GM12878 (cell line): ENCODE data around the gene PTAFR. TPM values are rescaled to one million over a fixed set of nuclear protein-coding genes. Genes with fewer than 3 reads are reported as not detected.

Source experiments
- ATAC-seq: fragments of 200-7000 bp; cut with Tn5 transposase; 3 replicates; pipeline ENCODE4 v1.9.1; 2020; ENCODE audit warnings: mild to moderate bottlenecking, moderate library complexity
- BruUV-seq: library from RNA; stranded (reverse); fragments of 400-500 nt; replicated peaks from 2 replicates; lab custom pipeline; 2021; lab: Mats Ljungman, UMichigan
- CTCF ChIA-PET: fragments of 300-600 bp; sonication (Branson Sonifier 250); formaldehyde crosslinking; extraction: SDS; loops from one replicate; lab custom pipeline; 2021; ENCODE audit warnings: inconsistent platforms; lab: Yijun Ruan, JAX
- POLR2A ChIA-PET: fragments of 350-600 bp; formaldehyde crosslinking; extraction: SDS; loops from one replicate; lab custom pipeline; 2021; ENCODE audit warnings: inconsistent platforms; lab: Charles Lee
- RAD21 ChIA-PET: fragments of 300-600 bp; sonication (Branson Sonifier 250); formaldehyde crosslinking; loops from one replicate; lab custom pipeline; 2023; ENCODE audit warnings: antibody characterized with exemption; ENCODE audit not compliant: unreplicated experiment; lab: Charles Lee
- SMC1A ChIA-PET: fragments of 300-600 bp; sonication (Branson Sonifier 250); formaldehyde crosslinking; loops from one replicate; lab custom pipeline; 2023; ENCODE audit not compliant: unreplicated experiment, uncharacterized antibody; lab: Charles Lee
- DNase-seq: peaks from one replicate; pipeline ENCODE4 v3.0.0-alpha.2; 2011; ENCODE audit warnings: low read depth, low spot score
- FAIRE-seq: peaks from 3 replicates; lab custom pipeline; 2011; peaks lifted over from hg19 to GRCh38; lab: Jason Lieb, UNC
- H2AFZ ChIP-seq: 2 replicates; pipeline ENCODE4 v1.6.0; 2011; ENCODE audit warnings: low read depth, low read length, control low read depth; ENCODE audit not compliant: control insufficient read depth
- H3K27ac ChIP-seq: 2 replicates; pipeline ENCODE4 v1.5.1; 2011; ENCODE audit warnings: control low read depth; ENCODE audit not compliant: control insufficient read depth, insufficient read depth
- H3K27me3 ChIP-seq, 2 experiments: replicated peaks in 1 of 2; 2 replicates each; pipeline versions ENCODE4 v1.6.0 to v1.6.1; 2011; ENCODE audit warnings: low read length in 1 of 2; ENCODE audit not compliant: control insufficient read depth in 2 of 2, insufficient read depth in 2 of 2
- H3K36me3 ChIP-seq, 2 experiments: 2 replicates each; pipeline ENCODE4 v1.5.1; 2011; ENCODE audit warnings: low read length in 1 of 2; ENCODE audit not compliant: control insufficient read depth in 2 of 2, insufficient read depth in 2 of 2
- H3K4me1 ChIP-seq: 2 replicates; pipeline ENCODE4 v1.6.1; 2011; ENCODE audit warnings: mild to moderate bottlenecking, low read length, moderate library complexity, mixed read lengths; ENCODE audit not compliant: control insufficient read depth, insufficient read depth
- H3K4me2 ChIP-seq: 2 replicates; pipeline ENCODE4 v1.6.0; 2011; ENCODE audit warnings: control low read depth; ENCODE audit not compliant: control insufficient read depth, insufficient read depth
- H3K4me3 ChIP-seq: fragments of 200-600 bp; sonication (generic); 2 replicates; pipeline ENCODE4 v1.5.1; 2016
- H3K79me2 ChIP-seq: 2 replicates; pipeline ENCODE4 v1.6.0; 2011; ENCODE audit warnings: low read length; ENCODE audit not compliant: control insufficient read depth, insufficient read depth
- H3K9ac ChIP-seq: 2 replicates; pipeline ENCODE4 v1.8.0; 2011; ENCODE audit warnings: low read length, control low read depth, mixed read lengths; ENCODE audit not compliant: control insufficient read depth, insufficient read depth
- H3K9me3 ChIP-seq: replicated peaks from 3 replicates; pipeline ENCODE4 v1.5.1; 2011; ENCODE audit warnings: mild to moderate bottlenecking, low read length; ENCODE audit not compliant: control insufficient read depth, insufficient read depth
- H4K20me1 ChIP-seq: 2 replicates; pipeline ENCODE4 v1.6.0; 2011; ENCODE audit not compliant: control insufficient read depth, insufficient read depth
- ATF7 ChIP-seq: fragments of 450-650 bp; IDR thresholded peaks from 2 replicates; pipeline ENCODE4 v1.6.1; 2016; ENCODE audit warnings: low read depth, mild to moderate bottlenecking
- EZH2 ChIP-seq: IDR thresholded peaks from 2 replicates; pipeline ENCODE4 v1.6.1; 2012; ENCODE audit warnings: low read depth, mild to moderate bottlenecking, control low read depth, inconsistent platforms, low read length, borderline replicate concordance; ENCODE audit not compliant: control insufficient read depth
- FOXM1 ChIP-seq: IDR thresholded peaks from 2 replicates; pipeline ENCODE4 v1.6.1; 2012; ENCODE audit warnings: low read depth, mild to moderate bottlenecking, inconsistent platforms, low read length, moderate library complexity
- MYB ChIP-seq: fragments of 150-350 bp; IDR thresholded peaks from 2 replicates; pipeline ENCODE4 v1.6.1; 2014; ENCODE audit warnings: mild to moderate bottlenecking, low read depth, low read length, borderline replicate concordance
- RAD21 ChIP-seq: IDR thresholded peaks from 2 replicates; pipeline ENCODE4 v1.6.1; 2011; ENCODE audit warnings: mild to moderate bottlenecking, low read depth, low read length, moderate library complexity; ENCODE audit not compliant: insufficient read depth
- RAD51 ChIP-seq: fragments of 450-650 bp; IDR thresholded peaks from 2 replicates; pipeline ENCODE4 v1.6.1; 2016; ENCODE audit warnings: moderate library complexity, mild to moderate bottlenecking, inconsistent platforms
- RUNX3 ChIP-seq: IDR thresholded peaks from 2 replicates; pipeline ENCODE4 v1.6.1; 2012; ENCODE audit warnings: low read length, inconsistent platforms
- SMARCA5 ChIP-seq: fragments of 450-650 bp; IDR thresholded peaks from 2 replicates; pipeline ENCODE4 v1.6.1; 2017; ENCODE audit warnings: mild to moderate bottlenecking
- SMC3 ChIP-seq: IDR thresholded peaks from 2 replicates; pipeline ENCODE4 v1.6.1; 2011; ENCODE audit warnings: low read length, improper control_type of control experiment, borderline replicate concordance
- SRF ChIP-seq, 2 experiments: IDR thresholded peaks; 2 replicates each; pipeline ENCODE4 v1.6.1; 2011; ENCODE audit warnings: low read depth in 2 of 2, low read length in 2 of 2, mild to moderate bottlenecking in 1 of 2, moderate library complexity in 1 of 2
- YY1 ChIP-seq: IDR thresholded peaks from 2 replicates; pipeline ENCODE4 v1.6.1; 2011; ENCODE audit warnings: low read depth, mild to moderate bottlenecking, low read length
- WGBS: methylation state at CpG from one replicate; pipeline ENCODE4 v1.1.6; 2016; ENCODE audit warnings: low lambda C conversion rate; ENCODE audit not compliant: insufficient replicate concordance, insufficient coverage; ENCODE audit errors: missing lambda C conversion rate; 5-methylcytosine and 5-hydroxymethylcytosine counted together
- in situ Hi-C: fragments of 300-500 bp; cut with MboI; formaldehyde crosslinking; loops from 9 replicates; pipeline ENCODE4 v1.14.3; 2018; ENCODE audit warnings: mixed read lengths
- intact Hi-C: fragments of 100-400 bp; cut with micrococcal nuclease; formaldehyde crosslinking; loops from one replicate; pipeline ENCODE4 v1.14.2; 2022; ENCODE audit not compliant: unreplicated experiment
- polyA plus RNA-seq, 11 experiments: library from polyadenylated mRNA; depleted of rRNA in 4 of 11; unstranded in 6 of 11; stranded (reverse) in 5 of 11; fragments of >200 nt; fragmentation: Nextera tagmentation in 4 of 11; fragmentation: Illumina TruSeq in 1 of 11; extraction: Ambion mirVana in 4 of 11; extraction: Trizol in 1 of 11; gene quantifications; 1 replicate in 1 of 11; 2 replicates in 10 of 11; pipeline versions ENCODE4 v1.2.1 to v1.2.3, GENCODE V29; 2011 to 2016; ENCODE audit warnings: inconsistent platforms in 2 of 11, missing spikeins in 2 of 11, low read depth in 1 of 11
- total RNA-seq, 4 experiments: library from RNA; depleted of rRNA in 3 of 4; stranded (reverse); fragments of >200 nt in 3 of 4; fragmentation: Illumina TruSeq in 1 of 4; extraction: Trizol in 1 of 4; gene quantifications; 2 replicates each; pipeline versions ENCODE4 v1.2.1 to v1.2.3, GENCODE V29; 2013 to 2021
- TF ChIP-seq, protein P1 (sequence below), 3 experiments: IDR thresholded peaks in 2 of 3; conservative IDR thresholded peaks in 1 of 3; 2 replicates each; pipeline ENCODE4 v1.5.1; 2011; ENCODE audit warnings: low read depth in 3 of 3, low read length in 3 of 3, mild to moderate bottlenecking in 3 of 3, control low read depth in 2 of 3, moderate library complexity in 2 of 3, inconsistent platforms in 1 of 3, mixed read lengths in 1 of 3; ENCODE audit not compliant: control insufficient read depth in 2 of 3, insufficient read depth in 1 of 3; ENCODE audit errors: extremely low read depth in 1 of 3

The PTAFR gene
- total and polyA plus RNA-seq, 10 of the 15 experiments (the other 5 are each of a cell fraction or from before 2014, with no cell fraction given) = 17.5 to 251 (median 27.7) TPM

- Histone ChIP-seq H3K4me2 (no peak overlapping the region), H3K79me2 (no peaks in the 10 kb centered on the region), H3K36me3 (peaks cover 4 to 28% of the 10 kb centered on the region in 2 experiments), H3K9me3 (no peaks in the 10 kb centered on the region), H3K27me3 (no peaks in the 10 kb centered on the region), H3K27ac (no peak overlapping the region), H3K4me1 (no peaks in the 10 kb centered on the region), H4K20me1 (no peaks in the 10 kb centered on the region), H3K4me3 (no peak overlapping the region), H3K9ac (no peak overlapping the region), H2AFZ (no peak overlapping the region)
- 23% methylated on average over 4 of the region's 4 CpGs for WGBS
- peak; percentile 99 for ATAC-seq
- peak; percentile 78 for FAIRE-seq
- SMC1A ChIA-PET = interaction anchor here (0.6 to 22.7 kb wide), 51 partner anchors 9 to 371 kb away, joined by 3 to 445 read pairs (median 5); partner anchors contain the start of genes EYA3 and PTAFR
- intact Hi-C loops (loop anchor here (1.0 to 2.0 kb wide), 3 partner anchors 36 to 351 kb away; no protein-coding TSS in a partner anchor), in situ Hi-C loops (loop anchor here (5.0 kb wide), 1 partner anchor 117 kb away; no protein-coding TSS in a partner anchor)
- TF ChIP-seq EZH2 (no peak), ATF7 (peak; percentile 29; the same call in 1 of the 2 replicates), RUNX3 (peak; percentile 68), SMC3 (peak; percentile 99), FOXM1 (peak; percentile 46), SMARCA5 (peak; percentile 42; the same call in 1 of the 2 replicates), RAD21 (peak; percentile 99), MYB (no peak), YY1 (0 out of 2 replicates have a peak, but pooled peaks have one; percentile 48), SRF (IDR thresholded peaks at IDR 0.05; ENCODE audit: low read depth in 2 of 2, low read length in 2 of 2) (no peak), RAD51 (peak; percentile 24; the same call in 1 of the 2 replicates)
- TF ChIP-seq, protein P1, sequence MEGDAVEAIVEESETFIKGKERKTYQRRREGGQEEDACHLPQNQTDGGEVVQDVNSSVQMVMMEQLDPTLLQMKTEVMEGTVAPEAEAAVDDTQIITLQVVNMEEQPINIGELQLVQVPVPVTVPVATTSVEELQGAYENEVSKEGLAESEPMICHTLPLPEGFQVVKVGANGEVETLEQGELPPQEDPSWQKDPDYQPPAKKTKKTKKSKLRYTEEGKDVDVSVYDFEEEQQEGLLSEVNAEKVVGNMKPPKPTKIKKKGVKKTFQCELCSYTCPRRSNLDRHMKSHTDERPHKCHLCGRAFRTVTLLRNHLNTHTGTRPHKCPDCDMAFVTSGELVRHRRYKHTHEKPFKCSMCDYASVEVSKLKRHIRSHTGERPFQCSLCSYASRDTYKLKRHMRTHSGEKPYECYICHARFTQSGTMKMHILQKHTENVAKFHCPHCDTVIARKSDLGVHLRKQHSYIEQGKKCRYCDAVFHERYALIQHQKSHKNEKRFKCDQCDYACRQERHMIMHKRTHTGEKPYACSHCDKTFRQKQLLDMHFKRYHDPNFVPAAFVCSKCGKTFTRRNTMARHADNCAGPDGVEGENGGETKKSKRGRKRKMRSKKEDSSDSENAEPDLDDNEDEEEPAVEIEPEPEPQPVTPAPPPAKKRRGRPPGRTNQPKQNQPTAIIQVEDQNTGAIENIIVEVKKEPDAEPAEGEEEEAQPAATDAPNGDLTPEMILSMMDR (IDR thresholded peaks at IDR 0.05 in 2 of 3, conservative IDR thresholded peaks at IDR 0.05 in 1 of 3; ENCODE audit: control insufficient read depth in 2 of 3, extremely low read depth in 1 of 3, insufficient read depth in 1 of 3, low read depth in 3 of 3, low read length in 3 of 3) = peak; percentile 72 to 92 (median 78); a peak in 5 of 6 replicates
- CTCF ChIA-PET = interaction anchor here (0.6 to 10.1 kb wide), 58 partner anchors 9 to 351 kb away, joined by 3 to 317 read pairs (median 5); partner anchors contain the start of genes ATP5IF1, DNAJC8, EYA3 and PTAFR
- RAD21 ChIA-PET = interaction anchor here (0.6 to 7.5 kb wide), 48 partner anchors 9 to 668 kb away, joined by 3 to 207 read pairs (median 4); partner anchors contain the start of genes EYA3, PTAFR and THEMIS2
- DNase-seq = peak; percentile 57
- POLR2A ChIA-PET = interaction anchor here (0.5 to 2.7 kb wide), 11 partner anchors 9 to 273 kb away, joined by 3 to 15 read pairs (median 3); partner anchors contain the start of gene EYA3
- BruUV-seq = TSS peak; percentile 52
Measured at GRCh38 chr1:28208818-28209441, 32.4 kb upstream of the PTAFR start.
